Omental fat pad (tissue), 4 donors: ENCODE data around the gene IMPDH2. TPM values are rescaled to one million over a fixed set of nuclear protein-coding genes. Genes with fewer than 3 reads are reported as not detected.

Source experiments
- ATAC-seq: fragments of 150-250 bp; one replicate; pipeline ENCODE4 v1.9.1; 2016; ENCODE audit warnings: mild to moderate bottlenecking, moderate library complexity; ENCODE audit not compliant: low FRiP score
- DNase-seq: peaks from one replicate; pipeline ENCODE4 v3.0.0-alpha.2; 2019; ENCODE audit warnings: low spot score
- total RNA-seq, 4 donors: library from RNA; depleted of rRNA; stranded (reverse); fragments of >200 nt; gene quantifications; one replicate each; pipeline ENCODE4 v1.1.0, GENCODE V29; 2016
- TF ChIP-seq, protein P1 (sequence below), 3 donors: fragments of 450-650 bp; IDR thresholded peaks; one replicate each; pipeline ENCODE4 v1.5.1; 2016 to 2017; ENCODE audit warnings: antibody characterized with exemption in 3 of 3, mild to moderate bottlenecking in 3 of 3, moderate library complexity in 2 of 3

Gene IMPDH2
- total RNA-seq, 4 donors from 2014 or later = 125 to 149 (median 138) TPM

DNA sequence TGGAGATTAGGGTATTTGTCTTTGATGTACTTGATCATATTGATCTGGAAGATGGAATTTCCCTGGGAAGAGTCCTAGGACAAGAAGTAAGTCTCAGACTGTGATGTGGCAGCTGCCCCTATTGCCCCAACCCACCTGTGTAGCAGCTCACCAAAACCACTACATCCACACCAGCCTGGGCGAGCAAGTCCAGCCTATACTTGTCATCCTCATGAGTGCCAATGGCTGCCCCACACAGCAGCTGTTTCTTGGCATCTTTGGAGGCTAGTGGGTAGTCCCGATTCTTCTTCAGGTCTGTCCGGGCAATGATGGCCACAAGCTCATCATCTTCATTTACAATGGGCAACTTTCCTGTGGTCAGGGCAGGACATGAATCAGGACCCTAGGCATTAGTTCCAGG lies 2.7 kb downstream of the IMPDH2 start:
- ATAC-seq (no peak), DNase-seq (no peak)
- TF ChIP-seq, protein P1, sequence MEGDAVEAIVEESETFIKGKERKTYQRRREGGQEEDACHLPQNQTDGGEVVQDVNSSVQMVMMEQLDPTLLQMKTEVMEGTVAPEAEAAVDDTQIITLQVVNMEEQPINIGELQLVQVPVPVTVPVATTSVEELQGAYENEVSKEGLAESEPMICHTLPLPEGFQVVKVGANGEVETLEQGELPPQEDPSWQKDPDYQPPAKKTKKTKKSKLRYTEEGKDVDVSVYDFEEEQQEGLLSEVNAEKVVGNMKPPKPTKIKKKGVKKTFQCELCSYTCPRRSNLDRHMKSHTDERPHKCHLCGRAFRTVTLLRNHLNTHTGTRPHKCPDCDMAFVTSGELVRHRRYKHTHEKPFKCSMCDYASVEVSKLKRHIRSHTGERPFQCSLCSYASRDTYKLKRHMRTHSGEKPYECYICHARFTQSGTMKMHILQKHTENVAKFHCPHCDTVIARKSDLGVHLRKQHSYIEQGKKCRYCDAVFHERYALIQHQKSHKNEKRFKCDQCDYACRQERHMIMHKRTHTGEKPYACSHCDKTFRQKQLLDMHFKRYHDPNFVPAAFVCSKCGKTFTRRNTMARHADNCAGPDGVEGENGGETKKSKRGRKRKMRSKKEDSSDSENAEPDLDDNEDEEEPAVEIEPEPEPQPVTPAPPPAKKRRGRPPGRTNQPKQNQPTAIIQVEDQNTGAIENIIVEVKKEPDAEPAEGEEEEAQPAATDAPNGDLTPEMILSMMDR (IDR thresholded peaks at IDR 0.05) = no peak

DNA sequence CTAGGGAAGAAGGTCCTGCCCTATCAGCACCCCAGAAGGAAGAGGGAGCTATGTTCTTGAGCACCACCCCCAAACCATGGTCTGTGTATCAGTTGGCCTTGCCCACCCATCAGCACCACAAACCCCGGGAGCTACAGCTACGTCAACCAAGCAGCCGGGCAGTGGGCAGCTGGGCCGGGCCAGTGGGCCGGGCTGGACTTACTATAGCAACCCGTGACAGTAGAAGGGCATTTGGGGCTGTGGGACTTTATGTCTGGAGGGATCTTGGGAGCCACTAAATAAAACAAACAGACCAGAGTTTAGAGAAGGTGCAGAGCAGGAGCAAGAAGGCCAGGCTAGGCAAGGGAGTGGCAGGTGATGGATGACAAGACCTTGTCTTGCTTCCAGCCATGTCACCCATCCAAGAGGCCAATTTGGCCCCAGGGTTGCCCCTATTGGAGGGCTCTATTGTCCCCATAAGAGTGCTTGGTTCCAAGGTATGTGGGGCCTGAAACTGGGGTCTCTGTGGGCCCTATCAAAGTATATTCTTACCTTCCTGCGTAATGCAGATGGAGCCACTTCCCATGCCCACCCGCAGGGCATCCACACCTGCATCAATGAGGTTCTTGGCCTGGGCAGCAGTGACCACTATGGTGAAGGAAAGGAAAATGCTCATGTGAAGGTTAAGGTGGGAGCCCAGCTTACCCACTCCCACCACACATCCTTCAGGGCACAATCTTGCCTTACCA lies 3.2 kb downstream of the IMPDH2 start:
- no peak for DNase-seq
- no peak for ATAC-seq
- TF ChIP-seq, protein P1 (IDR thresholded peaks at IDR 0.05) = no peak

- DNase-seq (no peak), ATAC-seq (no peak)
- TF ChIP-seq, protein P1 (IDR thresholded peaks at IDR 0.05) = no peak
Observed at GRCh38 chr3:49025005-49025792, 4.0 kb downstream of the IMPDH2 start.

- TF ChIP-seq, protein P1 (IDR thresholded peaks at IDR 0.05) = no peak
- no peak for ATAC-seq
Observed at GRCh38 chr3:49024449-49024848, 4.7 kb downstream of the IMPDH2 start.

DNA sequence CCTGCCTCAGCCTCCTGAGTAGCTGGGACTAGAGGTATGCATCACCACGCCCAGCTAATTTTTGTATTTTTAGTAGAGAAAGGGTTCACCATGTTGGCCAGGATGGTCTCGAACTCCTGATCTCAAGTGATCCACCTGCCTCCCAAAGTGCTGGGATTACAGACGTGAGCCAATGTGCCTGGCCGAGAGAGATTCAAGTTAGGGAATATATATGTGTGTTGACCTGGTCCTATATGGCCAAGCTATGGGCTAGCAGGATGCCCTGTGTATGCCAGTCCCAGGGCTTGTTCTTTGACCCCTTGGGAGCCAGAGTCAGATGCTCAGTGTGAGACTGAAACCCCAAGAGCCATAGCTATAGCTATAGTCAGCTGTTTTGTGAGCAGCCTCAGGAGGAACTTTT lies 5.4 kb downstream of the IMPDH2 start:
- no peak for ATAC-seq
- TF ChIP-seq, protein P1 (IDR thresholded peaks at IDR 0.05) = no peak

More at GRCh38 chr3:49024449-49024848, 4.7 kb downstream of the IMPDH2 start:
- DNase-seq = no peak

GRCh38 chr3:49022688-49023171 lies 6.5 kb downstream of the IMPDH2 start:
- ATAC-seq (no peak), DNase-seq (no peak)
- TF ChIP-seq, protein P1 (IDR thresholded peaks at IDR 0.05) = no peak

More for the DNA sequence above, 5.4 kb downstream of the IMPDH2 start:
- DNase-seq = no peak
